GM18498 (cell line): Measurements from ENCODE around the gene DPYSL4.

Experiments used
- ATAC-seq: cut with Tn5 transposase; IDR thresholded peaks from one replicate; pipeline ENCODE4 v1.9.1; 2021; ENCODE audit warnings: mild to moderate bottlenecking, moderate library complexity; ENCODE audit not compliant: unreplicated experiment

Gene DPYSL4

GRCh38 chr10:132162590-132163277 is 24.0 kb upstream of the DPYSL4 start:
- no peak for ATAC-seq

- ATAC-seq: peak; percentile 54
Measured at GRCh38 chr10:132163278-132163765, 23.4 kb upstream of the DPYSL4 start.

- no peak for ATAC-seq
Measured at GRCh38 chr10:132163826-132164515, 22.8 kb upstream of the DPYSL4 start.

- ATAC-seq: no peak
Measured at GRCh38 chr10:132164761-132165278, 21.9 kb upstream of the DPYSL4 start.

- ATAC-seq: no peak
Measured at GRCh38 chr10:132165416-132165980, 21.2 kb upstream of the DPYSL4 start.

- ATAC-seq: no peak
Measured at GRCh38 chr10:132166216-132166950, 20.4 kb upstream of the DPYSL4 start.

GRCh38 chr10:132167041-132167674 is 19.6 kb upstream of the DPYSL4 start:
- no peak for ATAC-seq

GRCh38 chr10:132167976-132168375 is 18.8 kb upstream of the DPYSL4 start:
- no peak for ATAC-seq

GRCh38 chr10:132168571-132169030 is 18.1 kb upstream of the DPYSL4 start:
- no peak for ATAC-seq

GRCh38 chr10:132169031-132169765 is 17.6 kb upstream of the DPYSL4 start:
- no peak for ATAC-seq

- ATAC-seq: no peak
Measured at GRCh38 chr10:132169766-132170560, 16.8 kb upstream of the DPYSL4 start.

- ATAC-seq: no peak
Measured at GRCh38 chr10:132170561-132171361, 16.0 kb upstream of the DPYSL4 start.

- ATAC-seq: no peak
Measured at GRCh38 chr10:132172091-132173066, 14.4 kb upstream of the DPYSL4 start.

- ATAC-seq: no peak
Measured at GRCh38 chr10:132173185-132173584, 13.6 kb upstream of the DPYSL4 start.

- no peak for ATAC-seq
Measured at GRCh38 chr10:132174237-132174636, 12.5 kb upstream of the DPYSL4 start.

- ATAC-seq: no peak
Measured at GRCh38 chr10:132175408-132175807, 11.3 kb upstream of the DPYSL4 start.
